ENCODE results near the gene FOXD2.

FOXD2 gene

GRCh38 chr1:47415728-47416318, 22.0 kb upstream of the FOXD2 start, which contains the start of gene FOXE3:
Gene FOXE3 (plus strand): TSS chr1:47416285. CDS start chr1:47416316, 31 bp downstream.
- DNase-seq (ENCODE audit: extremely low read depth, low read depth) = no peak
- no peak for TF ChIP-seq CTCF (IDR thresholded peaks at IDR 0.05; ENCODE audit: low read depth, low read length, missing control alignments)
- H3K4me3 ChIP-seq (replicated peaks; ENCODE audit: low read depth, low read length) = no peak within 1 kb of the TSS

DNA sequence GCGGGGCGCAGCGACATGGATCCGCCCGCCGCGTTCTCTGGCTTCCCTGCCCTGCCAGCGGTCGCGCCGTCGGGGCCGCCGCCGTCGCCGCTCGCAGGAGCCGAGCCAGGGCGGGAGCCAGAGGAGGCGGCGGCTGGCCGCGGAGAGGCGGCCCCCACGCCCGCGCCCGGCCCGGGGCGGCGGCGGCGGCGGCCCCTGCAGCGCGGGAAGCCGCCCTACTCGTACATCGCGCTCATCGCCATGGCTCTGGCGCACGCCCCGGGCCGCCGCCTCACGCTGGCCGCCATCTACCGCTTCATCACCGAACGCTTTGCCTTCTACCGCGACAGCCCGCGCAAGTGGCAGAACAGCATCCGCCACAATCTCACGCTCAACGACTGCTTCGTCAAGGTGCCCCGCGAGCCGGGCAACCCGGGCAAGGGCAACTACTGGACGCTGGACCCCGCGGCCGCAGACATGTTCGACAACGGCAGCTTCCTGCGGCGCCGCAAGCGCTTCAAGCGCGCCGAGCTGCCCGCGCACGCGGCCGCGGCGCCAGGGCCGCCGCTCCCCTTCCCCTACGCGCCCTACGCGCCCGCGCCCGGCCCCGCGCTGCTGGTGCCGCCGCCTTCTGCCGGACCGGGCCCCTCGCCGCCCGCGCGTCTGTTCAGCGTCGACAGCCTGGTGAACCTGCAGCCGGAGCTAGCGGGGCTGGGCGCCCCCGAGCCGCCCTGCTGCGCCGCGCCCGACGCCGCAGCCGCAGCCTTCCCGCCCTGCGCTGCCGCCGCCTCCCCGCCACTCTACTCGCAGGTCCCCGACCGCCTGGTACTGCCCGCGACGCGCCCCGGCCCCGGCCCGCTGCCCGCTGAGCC, 21.3 kb upstream of the FOXD2 start:
- no peak for TF ChIP-seq CTCF (IDR thresholded peaks at IDR 0.05; ENCODE audit: low read depth, low read length, missing control alignments)
- no peak overlapping the region for H3K4me3 ChIP-seq (replicated peaks; ENCODE audit: low read depth, low read length)
- DNase-seq (ENCODE audit: extremely low read depth, low read depth) = no peak

GRCh38 chr1:47417170-47418044, 20.4 kb upstream of the FOXD2 start:
- H3K4me3 ChIP-seq (replicated peaks; ENCODE audit: low read depth, low read length) = no peak overlapping the region
- no peak for TF ChIP-seq CTCF (IDR thresholded peaks at IDR 0.05; ENCODE audit: low read depth, low read length, missing control alignments)
- DNase-seq (ENCODE audit: extremely low read depth, low read depth) = no peak

DNA sequence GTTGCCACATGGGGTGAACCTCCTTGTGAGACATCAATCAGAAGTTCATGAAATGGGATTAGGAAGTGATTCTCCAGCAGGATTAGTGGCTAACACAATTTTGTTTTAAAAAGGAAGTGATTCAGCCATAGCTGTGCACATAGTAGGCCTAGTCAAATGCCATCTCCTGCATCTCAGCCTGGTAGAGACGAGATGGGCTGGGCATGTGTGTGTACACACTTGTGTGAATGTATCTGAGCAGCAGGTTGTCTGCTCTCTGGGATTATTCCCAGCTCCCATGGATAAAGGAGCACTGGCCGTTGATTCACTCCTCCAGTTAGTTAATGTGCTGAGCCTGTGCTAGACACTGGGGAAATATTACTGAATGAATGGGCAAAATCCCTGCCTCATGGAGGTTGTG, 19.7 kb upstream of the FOXD2 start:
- DNase-seq (ENCODE audit: extremely low read depth, low read depth) = no peak
- no peak overlapping the region for H3K4me3 ChIP-seq (replicated peaks; ENCODE audit: low read depth, low read length)
- no peak for TF ChIP-seq CTCF (IDR thresholded peaks at IDR 0.05; ENCODE audit: low read depth, low read length, missing control alignments)

- TF ChIP-seq CTCF (IDR thresholded peaks at IDR 0.05; ENCODE audit: low read depth, low read length, missing control alignments) = no peak
- no peak overlapping the region for H3K4me3 ChIP-seq (replicated peaks; ENCODE audit: low read depth, low read length)
- no peak for DNase-seq (ENCODE audit: extremely low read depth, low read depth)
Measured at GRCh38 chr1:47418681-47419325, 19.0 kb upstream of the FOXD2 start.

GRCh38 chr1:47420547-47420946, 17.3 kb upstream of the FOXD2 start:
- no peak overlapping the region for H3K4me3 ChIP-seq (replicated peaks; ENCODE audit: low read depth, low read length)
- DNase-seq (ENCODE audit: extremely low read depth, low read depth) = no peak
- TF ChIP-seq CTCF (IDR thresholded peaks at IDR 0.05; ENCODE audit: low read depth, low read length, missing control alignments) = no peak

Measured in HFF-Myc (cell line).